ENCODE results near the gene CASTOR2.

GRCh38 chr7:75064801-75065200 is 100.3 kb downstream of the CASTOR2 start:
- TF ChIP-seq POLR2A (IDR thresholded peaks at IDR 0.05; ENCODE audit: control extremely low read depth in 1 of 2, low read depth in 2 of 2, low read length in 2 of 2) (no peak), TBP (IDR thresholded peaks at IDR 0.05; ENCODE audit: low read depth, low read length) (no peak), GTF2F1 (IDR thresholded peaks at IDR 0.05; ENCODE audit: borderline replicate concordance, low read depth, low read length) (no peak), SP2 (IDR thresholded peaks at IDR 0.05; ENCODE audit: low read length) (no peak), BRCA1 (IDR thresholded peaks at IDR 0.05; ENCODE audit: low read depth, low read length) (no peak), POLR2AphosphoS5 (IDR thresholded peaks at IDR 0.05; ENCODE audit: low read depth, low read length) (no peak), ZNF274 (IDR thresholded peaks at IDR 0.05; ENCODE audit: borderline replicate concordance, extremely low read depth, low read length) (no peak), CTCF (IDR thresholded peaks at IDR 0.05; ENCODE audit: control extremely low read depth in 1 of 3, insufficient read depth in 1 of 3, low read depth in 1 of 3, low read length in 3 of 3) (no peak), TCF12 (IDR thresholded peaks at IDR 0.05; ENCODE audit: low read depth, low read length) (no peak), YY1 (IDR thresholded peaks at IDR 0.05; ENCODE audit: low read depth, low read length) (no peak), TAF1 (IDR thresholded peaks at IDR 0.05; ENCODE audit: low read depth, low read length) (no peak)
